Peyer's patch (tissue), 4 donors: ENCODE data around the gene SBF2.

ENCODE experiments used
- CTCF ChIP-seq, 6 experiments: fragments of 450-650 bp in 4 of 6; fragments of 200-600 bp in 2 of 6; sonication (generic) in 1 of 6; IDR thresholded peaks; one replicate each; pipeline ENCODE4 v1.5.1; 2017 to 2019; ENCODE audit warnings: antibody characterized with exemption in 6 of 6, mild to moderate bottlenecking in 3 of 6, moderate library complexity in 1 of 6
- POLR2A ChIP-seq, 2 donors: fragments of 450-650 bp; IDR thresholded peaks; one replicate each; pipeline ENCODE4 v1.5.1; 2017; ENCODE audit warnings: antibody characterized with exemption in 2 of 2, mild to moderate bottlenecking in 2 of 2, moderate library complexity in 2 of 2

GRCh38 chr11:10320736-10321465 lies 26.9 kb upstream of the SBF2 start:
- TF ChIP-seq CTCF (IDR thresholded peaks at IDR 0.05) = no peak
- TF ChIP-seq POLR2A (IDR thresholded peaks at IDR 0.05) = no peak
